ENCODE results near the gene TNF. TPM values are rescaled to one million over a fixed set of nuclear protein-coding genes. Genes with fewer than 3 reads are reported as not detected.

The TNF gene
- total RNA-seq, 1 experiment from 2014 or later, result 0.64 TPM

DNA sequence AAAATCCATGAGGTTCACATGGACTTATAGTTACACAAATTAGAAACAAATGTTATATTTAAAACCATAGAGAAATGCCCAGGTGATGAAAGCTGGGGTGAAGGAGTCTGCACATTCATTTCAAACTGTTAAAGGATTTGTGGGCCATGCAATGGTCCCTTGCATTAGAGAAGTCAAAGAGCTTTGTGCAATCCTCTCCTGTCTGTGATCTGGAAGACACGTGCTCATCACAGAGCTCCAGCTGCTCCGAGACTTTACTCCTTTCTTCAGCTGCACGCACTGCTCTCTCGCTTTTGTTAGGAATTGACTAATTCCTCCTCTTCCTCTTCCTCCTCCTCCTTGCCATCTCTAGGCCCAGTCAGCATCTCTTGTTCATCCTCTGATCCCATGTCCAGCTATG lies 35.6 kb downstream of the TNF start:
- ATAC-seq (no peak), DNase-seq (ENCODE audit: low read depth, low spot score) (no peak)
- BruUV-seq (replicated peaks), result no TSS peak
- H3K27ac ChIP-seq (ENCODE audit: low read length), result no peak overlapping the region
- H3K36me3 ChIP-seq (ENCODE audit: control insufficient read depth, insufficient read depth, low read length), result no peaks in the 10 kb centered on the region
- intact Hi-C loops (cut with micrococcal nuclease; ENCODE audit: unreplicated experiment), result no loop called here
- H3K27me3 ChIP-seq (ENCODE audit: control insufficient read depth, insufficient read depth, low read length), result no peaks in the 10 kb centered on the region
- POLR2A ChIA-PET, result no interaction called here
- CTCF ChIA-PET, result no interaction called here
- in situ Hi-C loops (cut with HindIII; ENCODE audit: low pct_unique_long_range_greater_than_20kb, low sequenced_read_pairs), result no loop called here
- 0 out of 2 replicates have a peak, but pooled peaks cover 3% of the 10 kb centered on the region for H3K4me1 ChIP-seq (ENCODE audit: control insufficient read depth, insufficient read depth, low read length)
- no peak overlapping the region for H3K4me3 ChIP-seq (ENCODE audit: low read depth in 2 of 2, low read length in 2 of 2)
- H3K9me3 ChIP-seq (ENCODE audit: control insufficient read depth, insufficient read depth, low read depth, low read length), result no peaks in the 10 kb centered on the region
- TF ChIP-seq, protein P1, sequence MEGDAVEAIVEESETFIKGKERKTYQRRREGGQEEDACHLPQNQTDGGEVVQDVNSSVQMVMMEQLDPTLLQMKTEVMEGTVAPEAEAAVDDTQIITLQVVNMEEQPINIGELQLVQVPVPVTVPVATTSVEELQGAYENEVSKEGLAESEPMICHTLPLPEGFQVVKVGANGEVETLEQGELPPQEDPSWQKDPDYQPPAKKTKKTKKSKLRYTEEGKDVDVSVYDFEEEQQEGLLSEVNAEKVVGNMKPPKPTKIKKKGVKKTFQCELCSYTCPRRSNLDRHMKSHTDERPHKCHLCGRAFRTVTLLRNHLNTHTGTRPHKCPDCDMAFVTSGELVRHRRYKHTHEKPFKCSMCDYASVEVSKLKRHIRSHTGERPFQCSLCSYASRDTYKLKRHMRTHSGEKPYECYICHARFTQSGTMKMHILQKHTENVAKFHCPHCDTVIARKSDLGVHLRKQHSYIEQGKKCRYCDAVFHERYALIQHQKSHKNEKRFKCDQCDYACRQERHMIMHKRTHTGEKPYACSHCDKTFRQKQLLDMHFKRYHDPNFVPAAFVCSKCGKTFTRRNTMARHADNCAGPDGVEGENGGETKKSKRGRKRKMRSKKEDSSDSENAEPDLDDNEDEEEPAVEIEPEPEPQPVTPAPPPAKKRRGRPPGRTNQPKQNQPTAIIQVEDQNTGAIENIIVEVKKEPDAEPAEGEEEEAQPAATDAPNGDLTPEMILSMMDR (IDR thresholded peaks at IDR 0.05), result no peak
- no peak for TF ChIP-seq REST (IDR thresholded peaks at IDR 0.05; ENCODE audit: insufficient read depth in 1 of 2, low read depth in 2 of 2, low read length in 1 of 2)
- TF ChIP-seq SIN3A (IDR thresholded peaks at IDR 0.05; ENCODE audit: borderline replicate concordance, insufficient read depth, low read depth, low read length), result no peak
- TF ChIP-seq TCF7L2 (IDR thresholded peaks at IDR 0.05; ENCODE audit: low read depth, low read length), result no peak
- no peak for TF ChIP-seq POLR2AphosphoS5 (IDR thresholded peaks at IDR 0.05; ENCODE audit: low read depth, low read length)

- Histone ChIP-seq H3K4me1 (ENCODE audit: control insufficient read depth, insufficient read depth, low read length) (0 out of 2 replicates have a peak, but pooled peaks cover 3% of the 10 kb centered on the region), H3K36me3 (ENCODE audit: control insufficient read depth, insufficient read depth, low read length) (no peaks in the 10 kb centered on the region), H3K27me3 (ENCODE audit: control insufficient read depth, insufficient read depth, low read length) (no peaks in the 10 kb centered on the region), H3K9me3 (ENCODE audit: control insufficient read depth, insufficient read depth, low read depth, low read length) (no peaks in the 10 kb centered on the region), H3K4me3 (ENCODE audit: low read depth in 2 of 2, low read length in 2 of 2) (no peak overlapping the region), H3K27ac (ENCODE audit: low read length) (no peak overlapping the region)
- no peak for ATAC-seq
- intact Hi-C loops (cut with micrococcal nuclease; ENCODE audit: unreplicated experiment) (no loop called here), in situ Hi-C loops (cut with HindIII; ENCODE audit: low pct_unique_long_range_greater_than_20kb, low sequenced_read_pairs) (no loop called here)
- no peak for DNase-seq (ENCODE audit: low read depth, low spot score)
- POLR2A ChIA-PET, result no interaction called here
- CTCF ChIA-PET, result interaction anchor here (0.8 kb wide), 1 partner anchor 862 kb away, joined by 3 read pairs; no protein-coding TSS in a partner anchor
- no peak for TF ChIP-seq REST (IDR thresholded peaks at IDR 0.05; ENCODE audit: insufficient read depth in 1 of 2, low read depth in 2 of 2, low read length in 1 of 2)
- no peak for TF ChIP-seq POLR2AphosphoS5 (IDR thresholded peaks at IDR 0.05; ENCODE audit: low read depth, low read length)
- TF ChIP-seq, protein P1 (IDR thresholded peaks at IDR 0.05), result no peak
- no peak for TF ChIP-seq SIN3A (IDR thresholded peaks at IDR 0.05; ENCODE audit: borderline replicate concordance, insufficient read depth, low read depth, low read length)
- no peak for TF ChIP-seq TCF7L2 (IDR thresholded peaks at IDR 0.05; ENCODE audit: low read depth, low read length)
- BruUV-seq (replicated peaks), result no TSS peak
Measured at GRCh38 chr6:31614075-31614619, 38.8 kb downstream of the TNF start.

Measured in Panc1 (cell line).